Activated CD4-positive, alpha-beta T cell treated with anti-CD3 and anti-CD28 coated beads, Interleukin-2, amount 50 U/mL, for 16 hours (primary cell): ENCODE data around the gene LAGE3.
A peak's percentile ranks its signal among the peaks of the same experiment; 100 is the strongest.

Experiments
- DNase-seq: peaks from one replicate; pipeline ENCODE4 v3.0.0-alpha.2; 2020

LAGE3 gene

GRCh38 chrX:154452823-154453222 lies 26.3 kb downstream of the LAGE3 start:
- DNase-seq = no peak

- DNase-seq = no peak
Observed at GRCh38 chrX:154450312-154450711, 28.8 kb downstream of the LAGE3 start.

GRCh38 chrX:154449618-154450017 lies 29.5 kb downstream of the LAGE3 start:
- no peak for DNase-seq

- DNase-seq = no peak
Observed at GRCh38 chrX:154448484-154448883, 30.6 kb downstream of the LAGE3 start.

- no peak for DNase-seq
Observed at GRCh38 chrX:154446430-154446829, 32.7 kb downstream of the LAGE3 start.

- no peak for DNase-seq
Observed at GRCh38 chrX:154445776-154446175, 33.3 kb downstream of the LAGE3 start.

GRCh38 chrX:154444755-154445246 lies 34.3 kb downstream of the LAGE3 start:
- no peak for DNase-seq

- DNase-seq = peak; percentile 70
Observed at GRCh38 chrX:154443992-154444754, 34.9 kb downstream of the LAGE3 start, which contains the start of gene FAM50A. Gene FAM50A, plus strand, starts transcription at chrX:154444141. Its CDS starts 95 bp downstream, at chrX:154444236.

GRCh38 chrX:154443479-154443910 lies 35.6 kb downstream of the LAGE3 start:
- DNase-seq = no peak

- no peak for DNase-seq
Observed at GRCh38 chrX:154441984-154442707, 36.9 kb downstream of the LAGE3 start.

- DNase-seq = no peak
Observed at GRCh38 chrX:154441564-154441963, 37.5 kb downstream of the LAGE3 start.

GRCh38 chrX:154440623-154441357 lies 38.3 kb downstream of the LAGE3 start:
- no peak for DNase-seq

GRCh38 chrX:154439841-154440240 lies 39.2 kb downstream of the LAGE3 start:
- DNase-seq = no peak

- no peak for DNase-seq
Observed at GRCh38 chrX:154437971-154438893, 40.8 kb downstream of the LAGE3 start.

GRCh38 chrX:154436983-154437752 lies 41.9 kb downstream of the LAGE3 start, which contains the start of gene GDI1:
Gene GDI1, plus strand, starts transcription at chrX:154437154. Its CDS starts 101 bp downstream, at chrX:154437255.
- DNase-seq = peak; percentile 46

- DNase-seq = peak; percentile 35
Observed at GRCh38 chrX:154436374-154436982, 42.6 kb downstream of the LAGE3 start.

GRCh38 chrX:154435171-154435733 lies 43.8 kb downstream of the LAGE3 start:
- no peak for DNase-seq

- no peak for DNase-seq
Observed at GRCh38 chrX:154434394-154435168, 44.5 kb downstream of the LAGE3 start.

- DNase-seq = no peak
Observed at GRCh38 chrX:154433605-154434004, 45.5 kb downstream of the LAGE3 start.

- no peak for DNase-seq
Observed at GRCh38 chrX:154432210-154432609, 46.9 kb downstream of the LAGE3 start.
